ENCODE data around the gene COPG1. TPM values are rescaled to one million over a fixed set of nuclear protein-coding genes. Genes with fewer than 3 reads are reported as not detected.
A peak's percentile ranks its signal among the peaks of the same experiment; 100 is the strongest.

Gene COPG1
- total and polyA plus RNA-seq, 2 of the 4 experiments (the other 2 are of a cell fraction), result 203 to 446 TPM

GRCh38 chr3:129314386-129315222 lies 65.2 kb downstream of the COPG1 start (continued):
- TF ChIP-seq MXI1 (IDR thresholded peaks at IDR 0.05; ENCODE audit: borderline replicate concordance, low read depth, low read length) (no peak), CEBPB (IDR thresholded peaks at IDR 0.05; ENCODE audit: low read depth, low read length) (no peak)

GRCh38 chr3:129315223-129315997 lies 66.0 kb downstream of the COPG1 start:
- Histone ChIP-seq H4K20me1 (ENCODE audit: insufficient read depth, low read length) (peaks cover 8% of the 10 kb centered on the region; the same call in 1 of the 2 replicates), H3K4me1 (ENCODE audit: control insufficient read depth, insufficient read depth, low read length) (peaks cover 6% of the 10 kb centered on the region; the same call in 1 of the 2 replicates), H2BK5ac (ENCODE audit: low read depth, low read length, poor library complexity, severe bottlenecking) (peak overlapping the region; percentile 58), H4K5ac (ENCODE audit: low read depth, low read length) (peak overlapping the region; percentile 13; the same call in 1 of the 2 replicates), H3K56ac (ENCODE audit: extremely low read depth, insufficient read depth, low read length) (peak overlapping the region; percentile 82), H2BK15ac (ENCODE audit: low read depth, low read length) (no peak overlapping the region), H3K4me3 (ENCODE audit: insufficient read depth, low read depth, low read length) (peak overlapping the region; percentile 91), H3K23ac (ENCODE audit: low read depth, low read length) (peak overlapping the region; percentile 96), H4K91ac (ENCODE audit: insufficient read depth, low read depth, low read length) (peak overlapping the region; percentile 52), H4K8ac (ENCODE audit: low read depth in 2 of 2, low read length in 2 of 2) (peak overlapping the region; percentile 1 to 79; a peak in 3 of 4 replicates), H3K36me3 (ENCODE audit: control insufficient read depth, insufficient read depth, low read length) (no peaks in the 10 kb centered on the region; the same call in 1 of the 2 replicates), H3K4ac (ENCODE audit: low read depth, low read length) (peak overlapping the region; percentile 88), H3K27me3 (ENCODE audit: control insufficient read depth, insufficient read depth, low read length) (no peaks in the 10 kb centered on the region), H2AFZ (replicated peaks; ENCODE audit: low read length, poor library complexity) (peak overlapping the region; percentile 91), H3K9me1 (ENCODE audit: insufficient read depth, low read length) (peaks cover 21% of the 10 kb centered on the region), H3K14ac (replicated peaks; ENCODE audit: low read depth, low read length) (peak overlapping the region; percentile 93), H3K9ac (ENCODE audit: low read depth, low read length) (peak overlapping the region; percentile 89), H3K18ac (ENCODE audit: low read depth, low read length) (no peak overlapping the region; the same call in 1 of the 2 replicates), H2AK5ac (ENCODE audit: low read depth, low read length) (peak overlapping the region; percentile 88), H3K79me1 (ENCODE audit: low read depth in 1 of 2, low read length in 2 of 2) (peaks cover 0 to 35% of the 10 kb centered on the region in 2 experiments; a peak in 3 of 4 replicates), H2BK120ac (ENCODE audit: low read depth, low read length) (no peak overlapping the region), H2AK9ac (replicated peaks; ENCODE audit: low read depth, low read length, poor library complexity) (peak overlapping the region; percentile 97), H3K27ac (ENCODE audit: insufficient read depth, low read length) (peak overlapping the region; percentile 81), H3K4me2 (ENCODE audit: low read depth, low read length) (peak overlapping the region; percentile 79), H3K9me3 (ENCODE audit: control insufficient read depth, insufficient read depth, low read length) (no peaks in the 10 kb centered on the region), H2BK20ac (ENCODE audit: low read depth, low read length) (no peak overlapping the region)
- intact Hi-C loops (cut with micrococcal nuclease) (no loop called here), in situ Hi-C loops (cut with MboI; ENCODE audit: low sequenced_read_pairs) (no loop called here), dilution Hi-C loops (cut with HindIII; ENCODE audit: low sequenced_read_pairs, unreplicated experiment) (no loop called here)
- ATAC-seq (ENCODE audit: low read depth), result peak; percentile 16
- DNase-seq, result peak; percentile 21
- CTCF ChIA-PET, result interaction anchor here (0.9 to 1.6 kb wide), 6 partner anchors 11 to 345 kb away, joined by 3 to 6 read pairs (median 4); no protein-coding TSS in a partner anchor
- BruUV-seq (replicated peaks), result TSS peak; percentile 91
- POLR2A ChIA-PET (ENCODE audit: unreplicated experiment), result no interaction called here
- 1% methylated on average over 49 of the region's 80 CpGs; no CpG with 5 or more reads in 1 of the 2 experiments for WGBS, 2 experiments (ENCODE audit: extremely low coverage in 2 of 2, insufficient read length in 1 of 2)
- TF ChIP-seq CEBPB (IDR thresholded peaks at IDR 0.05; ENCODE audit: low read depth, low read length) (no peak), MXI1 (IDR thresholded peaks at IDR 0.05; ENCODE audit: borderline replicate concordance, low read depth, low read length) (no peak), FOS (IDR thresholded peaks at IDR 0.05; ENCODE audit: low read depth, low read length) (no peak), CHD1 (IDR thresholded peaks at IDR 0.05; ENCODE audit: low read depth, low read length) (no peak), NFE2L2 (IDR thresholded peaks at IDR 0.05; ENCODE audit: low read depth, low read length) (no peak), CTCF (conservative IDR thresholded peaks at IDR 0.05; ENCODE audit: low read depth, low read length) (no peak), SMC3 (IDR thresholded peaks at IDR 0.05; ENCODE audit: low read depth, low read length) (no peak), BHLHE40 (IDR thresholded peaks at IDR 0.05; ENCODE audit: low read depth, low read length) (no peak), RFX5 (IDR thresholded peaks at IDR 0.05; ENCODE audit: low read depth, low read length) (no peak), RCOR1 (IDR thresholded peaks at IDR 0.05; ENCODE audit: insufficient replicate concordance, low read length) (no peak), USF2 (IDR thresholded peaks at IDR 0.05; ENCODE audit: low read depth, low read length) (no peak)

Measured in IMR-90 (cell line).